Measurements from ENCODE around the gene ENHO.

Gene ENHO

DNA sequence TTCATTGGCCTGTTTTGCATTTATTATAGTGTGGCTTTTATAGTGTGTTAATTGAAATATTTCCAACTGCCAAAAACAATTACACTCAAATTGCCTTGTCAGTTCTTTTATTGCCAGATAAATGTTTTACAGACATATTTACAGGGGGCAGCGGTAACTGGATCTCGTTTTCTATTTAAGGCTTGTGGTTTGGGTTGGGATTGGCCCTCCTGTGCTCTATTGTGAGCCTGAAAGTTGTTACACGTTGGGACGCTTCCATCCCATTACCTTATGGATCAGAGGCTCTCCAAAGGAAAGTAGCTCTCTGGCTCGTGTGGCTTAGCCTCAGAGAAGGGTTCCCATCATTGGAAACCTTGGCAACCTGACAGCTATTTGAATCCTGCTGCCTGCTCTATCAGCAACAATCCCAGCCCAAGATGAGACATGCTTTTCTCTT, 43.3 kb downstream of the ENHO start:
- no peaks in the 10 kb centered on the region; the same call in 1 of the 2 replicates for H3K27me3 ChIP-seq (replicated peaks; ENCODE audit: control insufficient read depth, insufficient read depth, low read length)
- no peak for DNase-seq (ENCODE audit: extremely low read depth, insufficient read length)
- H3K4me3 ChIP-seq (replicated peaks; ENCODE audit: low read depth, low read length): no peak overlapping the region
- TF ChIP-seq, protein P1, sequence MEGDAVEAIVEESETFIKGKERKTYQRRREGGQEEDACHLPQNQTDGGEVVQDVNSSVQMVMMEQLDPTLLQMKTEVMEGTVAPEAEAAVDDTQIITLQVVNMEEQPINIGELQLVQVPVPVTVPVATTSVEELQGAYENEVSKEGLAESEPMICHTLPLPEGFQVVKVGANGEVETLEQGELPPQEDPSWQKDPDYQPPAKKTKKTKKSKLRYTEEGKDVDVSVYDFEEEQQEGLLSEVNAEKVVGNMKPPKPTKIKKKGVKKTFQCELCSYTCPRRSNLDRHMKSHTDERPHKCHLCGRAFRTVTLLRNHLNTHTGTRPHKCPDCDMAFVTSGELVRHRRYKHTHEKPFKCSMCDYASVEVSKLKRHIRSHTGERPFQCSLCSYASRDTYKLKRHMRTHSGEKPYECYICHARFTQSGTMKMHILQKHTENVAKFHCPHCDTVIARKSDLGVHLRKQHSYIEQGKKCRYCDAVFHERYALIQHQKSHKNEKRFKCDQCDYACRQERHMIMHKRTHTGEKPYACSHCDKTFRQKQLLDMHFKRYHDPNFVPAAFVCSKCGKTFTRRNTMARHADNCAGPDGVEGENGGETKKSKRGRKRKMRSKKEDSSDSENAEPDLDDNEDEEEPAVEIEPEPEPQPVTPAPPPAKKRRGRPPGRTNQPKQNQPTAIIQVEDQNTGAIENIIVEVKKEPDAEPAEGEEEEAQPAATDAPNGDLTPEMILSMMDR (IDR thresholded peaks at IDR 0.05; ENCODE audit: insufficient read depth, low read length, poor library complexity, severe bottlenecking): no peak
- no peaks in the 10 kb centered on the region for H3K36me3 ChIP-seq (ENCODE audit: control insufficient read depth, insufficient read depth, low read length)

DNA sequence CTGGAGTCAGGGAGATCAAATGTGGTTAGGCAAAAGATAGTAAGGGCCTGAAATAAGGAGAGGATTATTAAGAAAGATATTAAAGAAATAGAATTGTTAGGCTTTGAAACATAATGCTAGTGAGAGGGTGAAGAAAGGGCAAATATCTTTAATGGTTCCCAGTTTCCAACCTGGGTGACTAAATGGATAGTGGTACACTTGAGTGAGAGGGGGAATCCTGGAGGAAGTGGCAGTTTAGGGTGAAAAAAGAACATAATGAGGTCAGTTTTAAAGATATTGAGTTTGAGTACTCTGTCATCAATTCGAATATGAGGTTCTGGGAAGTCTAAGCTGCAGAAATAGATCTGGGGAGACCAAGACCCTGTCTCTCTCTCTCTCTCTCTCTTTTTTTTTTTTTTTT, 45.2 kb downstream of the ENHO start:
- TF ChIP-seq, protein P1 (IDR thresholded peaks at IDR 0.05; ENCODE audit: insufficient read depth, low read length, poor library complexity, severe bottlenecking): no peak
- Histone ChIP-seq H3K4me3 (replicated peaks; ENCODE audit: low read depth, low read length) (no peak overlapping the region), H3K27me3 (replicated peaks; ENCODE audit: control insufficient read depth, insufficient read depth, low read length) (no peaks in the 10 kb centered on the region; the same call in 1 of the 2 replicates), H3K36me3 (ENCODE audit: control insufficient read depth, insufficient read depth, low read length) (no peaks in the 10 kb centered on the region)
- no peak for DNase-seq (ENCODE audit: extremely low read depth, insufficient read length)

DNA sequence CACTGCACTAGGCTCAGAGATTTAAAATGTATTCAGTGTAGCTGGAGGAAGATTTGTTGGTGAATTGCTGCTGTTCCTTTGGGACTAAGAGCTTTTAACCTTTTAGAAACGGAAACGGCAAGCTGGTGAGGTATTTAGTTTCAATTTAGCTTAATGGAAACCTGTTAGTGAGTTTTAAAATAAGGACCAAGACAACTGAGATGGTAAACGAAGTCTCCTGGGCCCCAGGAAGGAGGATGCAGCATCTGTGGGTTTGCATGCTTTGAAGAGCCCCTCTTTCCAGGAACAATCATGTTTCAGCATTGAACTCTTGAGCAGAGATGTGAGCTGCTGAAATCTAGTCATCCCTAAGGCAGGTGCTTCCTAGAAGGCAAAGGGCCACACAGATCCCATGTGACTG, 47.7 kb downstream of the ENHO start:
- Histone ChIP-seq H3K27me3 (replicated peaks; ENCODE audit: control insufficient read depth, insufficient read depth, low read length) (no peaks in the 10 kb centered on the region; the same call in 1 of the 2 replicates), H3K36me3 (ENCODE audit: control insufficient read depth, insufficient read depth, low read length) (no peaks in the 10 kb centered on the region), H3K4me3 (replicated peaks; ENCODE audit: low read depth, low read length) (no peak overlapping the region)
- TF ChIP-seq, protein P1 (IDR thresholded peaks at IDR 0.05; ENCODE audit: insufficient read depth, low read length, poor library complexity, severe bottlenecking): no peak
- no peak for DNase-seq (ENCODE audit: extremely low read depth, insufficient read length)

Measured in GM06990 (cell line).